Mesodermal cell (in vitro differentiated cells): ENCODE data around the gene ADAMTS7.
"Not testable (repeated sequence)": the region's sequence is repeated elsewhere in the genome, so short reads cannot be mapped to it uniquely, and the experiment has no call there.

Experiments
- H3K27ac ChIP-seq: 2 replicates; pipeline ENCODE4 v1.7.0; 2013; ENCODE audit warnings: mild to moderate bottlenecking, low read depth, low read length, moderate library complexity; ENCODE audit not compliant: severe bottlenecking
- H3K36me3 ChIP-seq: 2 replicates; pipeline ENCODE4 v1.7.1; 2013; ENCODE audit warnings: mild to moderate bottlenecking, low read length, moderate library complexity; ENCODE audit not compliant: control insufficient read depth, insufficient read depth
- H3K4me1 ChIP-seq: one replicate; pipeline ENCODE4 v1.7.1; 2013; ENCODE audit warnings: mild to moderate bottlenecking, low read length; ENCODE audit not compliant: insufficient read depth, control insufficient read depth, poor library complexity, severe bottlenecking
- H3K4me3 ChIP-seq: 2 replicates; pipeline ENCODE4 v1.7.0; 2013; ENCODE audit warnings: low read length, control low read depth, mild to moderate bottlenecking; ENCODE audit not compliant: insufficient read depth, poor library complexity, severe bottlenecking; ENCODE audit errors: extremely low read depth
- H3K9me3 ChIP-seq: 2 replicates; pipeline ENCODE4 v1.7.1; 2013; ENCODE audit warnings: mild to moderate bottlenecking, low read length, moderate library complexity; ENCODE audit not compliant: control insufficient read depth
- WGBS, 2 experiments: methylation state at CpG; one replicate each; pipeline ENCODE4 v1.1.5; 2013; ENCODE audit warnings: missing lambda C conversion rate in 2 of 2; ENCODE audit not compliant: insufficient coverage in 2 of 2; 5-methylcytosine and 5-hydroxymethylcytosine counted together

ADAMTS7 gene

DNA sequence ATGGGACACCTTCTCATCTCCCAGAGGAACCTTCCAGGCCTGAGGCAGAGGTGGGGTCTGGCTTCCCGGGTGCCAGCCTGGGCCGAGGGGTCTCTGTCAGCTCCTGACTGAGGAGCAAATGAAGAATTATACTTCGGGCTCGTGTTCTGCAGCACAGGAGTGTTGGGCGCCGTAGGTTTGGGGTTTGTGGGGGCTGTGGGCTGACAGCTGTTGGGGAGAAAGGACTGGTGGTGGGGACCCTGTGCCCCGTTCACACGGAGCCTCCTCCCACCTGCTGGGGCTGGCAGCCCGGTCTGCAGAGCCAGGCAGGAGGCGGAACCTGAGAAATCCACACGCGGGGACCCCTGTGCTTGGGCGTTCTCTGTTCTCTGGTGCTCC, 59.7 kb downstream of the ADAMTS7 start:
- Histone ChIP-seq H3K4me3 (no peak overlapping the region), H3K27ac (no peak overlapping the region), H3K9me3 (no peaks in the 10 kb centered on the region), H3K4me1 (peaks cover 3% of the 10 kb centered on the region), H3K36me3 (no peaks in the 10 kb centered on the region)
- WGBS, 2 experiments = 84 to 93% methylated on average over 3 to 8 of the region's 13 CpGs

DNA sequence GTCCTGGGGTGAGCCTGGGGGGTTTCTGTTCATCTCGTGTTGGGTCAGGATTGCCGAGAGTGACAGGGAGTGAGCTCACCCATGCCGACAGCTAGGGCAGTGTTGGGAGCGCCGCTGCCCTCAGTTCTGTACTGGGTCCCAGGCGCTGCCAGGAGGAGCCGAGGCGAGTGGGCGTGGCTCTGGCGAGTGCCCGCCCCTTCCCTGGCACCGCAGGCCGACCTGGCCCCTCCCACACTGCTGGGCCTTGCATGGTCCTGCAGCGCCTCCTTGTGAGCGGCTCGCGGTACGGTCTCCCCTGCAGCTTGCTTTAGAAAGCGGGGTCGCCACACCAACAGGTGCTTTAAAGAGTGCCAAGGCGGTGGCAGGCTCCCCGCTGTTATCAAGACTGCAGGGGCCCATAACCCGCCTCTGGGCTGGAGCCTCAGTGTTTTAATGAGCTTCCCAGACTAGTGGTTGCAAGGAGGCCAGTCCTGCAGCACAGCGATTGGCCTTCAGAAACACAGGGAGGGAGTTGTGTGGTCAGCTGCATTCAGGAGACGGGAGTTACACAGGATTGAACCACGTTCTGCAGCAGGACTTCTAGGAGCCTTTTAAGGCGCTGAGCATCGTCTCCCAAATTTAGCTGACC, 60.2 kb downstream of the ADAMTS7 start:
- H3K9me3 ChIP-seq, H3K36me3 ChIP-seq, H3K27ac ChIP-seq, H3K4me3 ChIP-seq, H3K4me1 ChIP-seq: not testable (repeated sequence)
- 0 to 2% methylated on average over 21 to 22 of the region's 28 CpGs for WGBS, 2 experiments

DNA sequence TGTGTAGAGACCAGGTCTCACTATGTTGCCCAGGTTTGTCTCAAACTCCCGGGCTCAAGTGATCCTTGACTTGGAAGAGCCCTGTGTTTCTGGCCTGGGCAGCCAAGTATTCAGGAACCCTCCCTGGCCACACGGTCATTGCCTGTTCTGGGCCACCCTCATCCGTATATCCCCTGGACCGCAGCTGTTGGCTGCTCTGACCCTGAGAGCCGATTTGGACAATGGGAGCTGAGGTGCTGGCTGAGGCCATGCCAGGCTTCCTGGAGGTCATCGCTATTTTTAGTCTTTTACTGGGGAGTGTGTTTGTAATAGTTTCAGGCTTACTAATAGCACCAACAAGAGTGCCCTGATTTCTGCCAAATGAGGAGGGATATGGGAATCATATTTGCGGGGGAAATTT, 60.7 kb downstream of the ADAMTS7 start:
- Histone ChIP-seq H3K9me3 (no peaks in the 10 kb centered on the region), H3K27ac (no peak overlapping the region), H3K36me3 (no peaks in the 10 kb centered on the region), H3K4me3 (no peak overlapping the region), H3K4me1 (peaks cover 3% of the 10 kb centered on the region)
- WGBS, 2 experiments = 72 to 96% methylated on average over 3 to 4 of the region's 7 CpGs

DNA sequence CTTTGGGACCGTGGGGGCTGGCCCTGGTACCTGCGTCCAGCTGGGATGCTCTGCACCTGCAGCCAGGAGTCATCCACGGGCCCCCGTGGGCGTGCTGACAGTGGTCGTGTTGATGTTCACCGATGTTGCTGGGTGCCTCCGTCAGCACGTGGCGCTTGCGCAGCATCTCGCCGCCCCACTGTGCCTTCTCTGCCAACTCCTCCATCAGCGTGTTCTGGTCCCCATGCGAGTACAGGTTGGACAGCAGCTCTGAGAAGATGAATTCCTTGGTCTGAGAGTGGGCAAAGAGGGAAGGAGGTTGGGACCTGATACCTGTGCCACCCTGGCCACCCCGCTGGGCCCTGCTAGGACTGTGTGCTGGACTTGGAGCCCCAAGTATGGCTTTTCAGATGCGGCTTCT, 61.4 kb downstream of the ADAMTS7 start:
- 91 to 92% methylated on average over 16 to 17 of the region's 17 CpGs for WGBS, 2 experiments
- H3K4me3 ChIP-seq = no peak overlapping the region
- no peak overlapping the region for H3K27ac ChIP-seq
- peaks cover 3% of the 10 kb centered on the region for H3K4me1 ChIP-seq
- no peaks in the 10 kb centered on the region for H3K9me3 ChIP-seq
- H3K36me3 ChIP-seq = no peaks in the 10 kb centered on the region

DNA sequence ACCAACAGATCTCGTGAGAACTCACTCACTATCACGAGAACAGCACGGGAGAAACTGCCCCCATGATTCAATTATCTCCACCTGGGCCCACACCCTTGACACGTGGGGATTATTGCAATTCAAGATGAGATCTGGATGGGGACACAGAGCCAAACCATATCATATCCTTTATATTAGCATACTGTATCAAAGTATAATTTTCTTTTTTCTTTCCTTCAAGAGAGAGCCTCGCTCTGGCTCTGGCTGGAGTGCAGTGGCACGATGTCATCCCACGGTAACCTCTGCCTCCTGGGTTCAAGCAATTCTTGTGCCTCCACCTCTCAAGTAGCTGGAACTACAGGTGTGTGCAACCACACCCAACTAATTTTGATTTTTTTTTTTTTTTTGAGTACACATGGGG, 63.4 kb downstream of the ADAMTS7 start:
- WGBS, 2 experiments = 85 to 89% methylated on average over 3 to 4 of the region's 7 CpGs
- not testable (repeated sequence) for H3K27ac ChIP-seq, H3K9me3 ChIP-seq, H3K4me1 ChIP-seq, H3K4me3 ChIP-seq, H3K36me3 ChIP-seq

DNA sequence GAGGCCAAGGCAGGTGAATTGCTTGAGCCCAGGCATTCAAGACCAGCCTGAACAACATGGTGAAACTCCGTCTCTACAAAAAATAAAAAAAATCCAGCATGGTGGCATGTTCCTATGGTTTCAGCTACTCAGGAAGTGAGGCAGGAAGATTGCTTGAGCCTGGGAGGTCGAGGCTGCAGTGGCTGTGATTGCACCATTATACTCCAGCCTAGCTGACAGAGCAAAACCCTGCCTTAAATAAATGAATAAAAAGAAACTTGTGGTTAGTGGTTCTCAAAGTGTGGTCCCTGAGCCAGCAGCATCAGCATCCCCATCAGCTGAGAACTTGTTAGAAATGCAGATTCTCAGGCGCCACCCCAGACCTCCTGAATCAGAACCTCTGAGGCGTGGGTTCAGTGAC, 69.6 kb downstream of the ADAMTS7 start:
- 72 to 86% methylated on average over 2 of the region's 4 CpGs for WGBS, 2 experiments
- not testable (repeated sequence) for H3K27ac ChIP-seq, H3K36me3 ChIP-seq, H3K4me1 ChIP-seq, H3K4me3 ChIP-seq, H3K9me3 ChIP-seq

DNA sequence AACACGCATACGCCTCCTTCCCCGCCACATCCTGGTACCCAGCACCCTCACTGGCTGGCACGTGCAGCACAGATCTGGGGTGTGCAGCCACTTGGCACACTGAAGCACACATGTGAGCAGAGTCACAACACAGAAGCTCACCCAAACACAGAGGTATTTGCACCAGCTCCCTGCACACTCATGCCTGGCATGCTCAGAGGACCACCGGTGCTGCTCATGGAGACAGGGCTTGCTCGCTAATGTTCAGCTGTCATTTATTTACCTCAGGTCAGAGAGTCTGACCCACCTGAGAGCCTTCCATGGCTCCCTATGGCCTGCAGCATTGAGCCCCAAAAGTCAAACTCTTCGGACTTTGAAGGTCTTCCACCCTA, 70.4 kb downstream of the ADAMTS7 start:
- no peak overlapping the region for H3K27ac ChIP-seq
- no peak overlapping the region for H3K4me3 ChIP-seq
- no peaks in the 10 kb centered on the region for H3K9me3 ChIP-seq
- no peaks in the 10 kb centered on the region for H3K36me3 ChIP-seq
- H3K4me1 ChIP-seq = no peaks in the 10 kb centered on the region
- WGBS, 2 experiments = 72% methylated on average over 6 of the region's 7 CpGs; no CpG with 5 or more reads in 1 of the 2 experiments

DNA sequence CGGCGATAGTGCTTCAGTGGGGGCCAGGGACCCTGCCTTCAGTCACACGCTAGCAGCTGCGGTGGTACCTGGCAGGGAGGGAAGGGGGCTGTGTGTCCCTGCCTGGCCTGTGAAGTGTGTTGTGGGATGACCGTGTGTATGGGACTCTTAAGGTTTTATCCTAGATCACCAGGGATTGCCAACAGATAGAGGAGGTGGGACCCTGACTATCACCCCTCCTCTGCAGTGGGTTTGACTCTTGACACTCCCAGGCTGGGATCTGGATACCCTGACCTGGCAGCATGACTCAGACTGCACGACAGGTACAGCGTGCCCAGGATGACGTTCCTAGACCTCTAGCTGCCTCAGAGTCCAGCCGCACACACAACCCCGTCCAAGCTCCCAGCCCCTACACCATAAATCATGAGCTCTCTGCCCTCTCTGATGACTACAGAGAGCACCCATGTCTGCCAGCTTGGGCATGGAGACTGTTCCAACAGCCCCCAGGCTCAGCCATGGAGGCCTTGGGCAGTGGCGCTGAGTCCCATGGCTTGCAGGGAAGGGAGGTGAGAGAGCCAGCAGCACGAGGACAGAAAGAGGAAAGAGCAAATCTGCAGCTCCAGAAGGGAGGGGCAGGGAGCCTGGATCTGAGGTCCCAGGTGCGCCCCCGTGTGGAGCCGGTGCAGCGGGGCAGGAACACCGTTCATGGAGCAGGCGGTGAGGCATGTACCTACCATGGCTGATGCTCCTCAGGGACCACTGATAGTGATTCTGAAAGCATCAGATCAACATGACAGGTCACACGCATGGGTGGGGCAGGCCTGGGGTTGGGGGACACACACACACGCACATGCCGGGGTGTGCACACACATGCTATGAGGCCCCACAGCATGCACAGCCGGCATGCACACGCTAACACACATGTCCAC, 71.0 kb downstream of the ADAMTS7 start:
- Histone ChIP-seq H3K9me3 (no peaks in the 10 kb centered on the region), H3K27ac (no peak overlapping the region), H3K4me1 (no peaks in the 10 kb centered on the region), H3K4me3 (no peak overlapping the region), H3K36me3 (no peaks in the 10 kb centered on the region)
- WGBS, 2 experiments = 44 to 54% methylated on average over 18 of the region's 23 CpGs

DNA sequence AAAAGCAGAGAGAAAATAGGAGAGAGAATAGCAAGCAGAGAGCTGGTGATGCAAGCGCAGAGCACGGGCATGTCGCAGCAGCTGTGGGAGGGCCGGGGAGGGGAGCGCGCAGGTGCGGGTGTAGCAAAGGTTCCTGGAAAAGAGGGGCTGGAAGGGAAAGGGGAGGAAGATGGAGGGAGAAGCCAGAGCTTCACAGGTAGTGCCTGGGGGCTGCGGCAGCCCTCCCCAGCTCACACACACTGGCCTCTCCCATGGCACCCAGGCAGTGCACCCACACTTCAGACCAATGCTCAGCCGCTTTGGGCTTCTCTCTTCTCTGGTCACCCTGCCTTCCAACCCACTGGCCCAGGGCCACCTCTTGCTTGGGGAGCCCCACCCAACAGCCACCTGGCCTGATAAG, 72.1 kb downstream of the ADAMTS7 start:
- no peaks in the 10 kb centered on the region for H3K4me1 ChIP-seq
- no peak overlapping the region for H3K27ac ChIP-seq
- no peak overlapping the region for H3K4me3 ChIP-seq
- no peaks in the 10 kb centered on the region for H3K9me3 ChIP-seq
- H3K36me3 ChIP-seq = no peaks in the 10 kb centered on the region
- 93 to 97% methylated on average over 9 of the region's 9 CpGs for WGBS, 2 experiments

DNA sequence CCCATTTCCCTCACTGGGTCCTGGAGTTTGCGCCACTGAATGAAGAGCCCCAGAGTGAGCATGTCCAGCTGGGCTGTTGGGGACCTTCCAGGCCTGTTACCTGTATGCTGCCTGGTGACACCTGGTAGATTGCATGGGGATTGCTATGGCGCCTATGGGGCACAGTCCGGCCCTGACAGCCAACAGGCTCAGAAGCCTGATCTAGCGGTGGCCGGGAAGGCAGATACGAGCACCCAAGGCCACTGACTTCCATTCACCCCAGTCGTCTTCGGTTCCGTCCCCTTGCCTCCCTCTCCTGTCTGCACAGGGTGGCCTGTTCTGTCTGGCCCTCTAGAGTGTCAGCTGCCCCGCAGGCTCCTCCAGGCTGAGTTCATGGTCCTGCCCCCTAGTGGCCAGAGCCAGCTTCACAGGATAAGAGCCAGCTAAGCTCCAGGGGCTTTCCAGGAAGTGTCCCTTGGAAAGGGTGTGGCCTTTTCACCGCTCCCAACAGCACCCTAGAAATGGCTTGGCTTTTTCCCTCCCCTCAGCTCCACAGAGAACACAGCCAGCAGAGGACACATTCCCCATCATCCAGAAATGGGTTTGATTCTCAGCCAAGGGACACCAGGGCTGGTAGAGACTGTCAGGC, 73.2 kb downstream of the ADAMTS7 start:
- not testable (repeated sequence) for H3K27ac ChIP-seq, H3K4me3 ChIP-seq, H3K4me1 ChIP-seq, H3K9me3 ChIP-seq, H3K36me3 ChIP-seq
- 62 to 74% methylated on average over 4 to 9 of the region's 11 CpGs for WGBS, 2 experiments
